ENCODE results near the gene HS3ST2. TPM values are rescaled to one million over a fixed set of nuclear protein-coding genes. Genes with fewer than 3 reads are reported as not detected.
A peak's percentile ranks its signal among the peaks of the same experiment; 100 is the strongest.

The HS3ST2 gene
- total RNA-seq, result 0.38 TPM
- long read RNA-seq, result 0 reads

DNA sequence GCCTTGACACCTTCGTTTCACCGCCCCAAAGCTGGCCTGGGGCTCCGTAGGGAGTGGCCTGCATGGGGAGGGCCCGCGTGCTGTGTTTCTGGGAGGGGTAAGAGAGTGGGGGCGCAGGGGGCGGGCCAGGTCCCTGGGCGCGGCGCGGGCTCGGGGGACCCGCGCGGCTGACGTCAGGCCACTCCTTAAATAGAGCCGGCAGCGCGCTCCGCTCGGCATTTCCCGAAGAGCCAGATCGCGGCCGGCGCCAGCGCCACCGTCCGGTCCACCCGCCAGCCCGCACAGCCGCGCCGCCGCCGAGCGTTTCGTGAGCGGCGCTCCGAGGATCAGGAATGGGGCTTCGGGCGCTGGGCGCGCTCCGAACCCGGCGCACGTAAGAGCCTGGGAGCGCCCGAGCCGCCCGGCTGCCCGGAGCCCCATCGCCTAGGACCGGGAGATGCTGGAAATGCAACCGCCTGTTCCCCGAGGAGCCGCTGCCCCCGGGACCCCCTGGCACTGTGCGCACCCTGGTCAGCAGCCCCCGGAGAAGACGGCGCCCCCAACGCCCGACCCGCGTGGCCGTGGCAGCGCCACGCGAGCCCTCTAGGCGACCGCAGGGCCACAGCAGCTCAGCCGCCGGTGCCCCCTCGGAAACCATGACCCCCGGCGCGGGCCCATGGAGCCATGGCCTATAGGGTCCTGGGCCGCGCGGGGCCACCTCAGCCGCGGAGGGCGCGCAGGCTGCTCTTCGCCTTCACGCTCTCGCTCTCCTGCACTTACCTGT lies at the start of gene HS3ST2:
Gene HS3ST2, plus strand, starts transcription at position 215 of the 763 bp plus-strand sequence. Its CDS starts 449 bp downstream, at position 664.
- TF ChIP-seq CTCF (IDR thresholded peaks at IDR 0.05; ENCODE audit: borderline replicate concordance), result peak; percentile 50
- peaks cover 79% of the 10 kb centered on the region for H3K27me3 ChIP-seq (ENCODE audit: low read depth)
- H3K9me3 ChIP-seq (replicated peaks), result no peaks in the 10 kb centered on the region
- no peaks in the 10 kb centered on the region for H3K36me3 ChIP-seq
- peak; percentile 35 for DNase-seq
- peaks cover 18% of the 10 kb centered on the region for H3K4me1 ChIP-seq
- intact Hi-C loops (cut with micrococcal nuclease), result no loop called here
- H3K27ac ChIP-seq (replicated peaks), result no peak within 1 kb of the TSS
- peak within 1 kb of the TSS; percentile 61 for H3K4me3 ChIP-seq

GRCh38 chr16:22764662-22765327 lies 49.2 kb upstream of the HS3ST2 start:
- Histone ChIP-seq H3K36me3 (no peaks in the 10 kb centered on the region), H3K27ac (replicated peaks) (no peak overlapping the region), H3K9me3 (replicated peaks) (peaks cover 3% of the 10 kb centered on the region), H3K27me3 (ENCODE audit: low read depth) (peaks cover 26% of the 10 kb centered on the region), H3K4me1 (no peaks in the 10 kb centered on the region), H3K4me3 (no peak overlapping the region)
- TF ChIP-seq CTCF (IDR thresholded peaks at IDR 0.05; ENCODE audit: borderline replicate concordance), result no peak
- intact Hi-C loops (cut with micrococcal nuclease), result no loop called here
- DNase-seq, result no peak

DNA sequence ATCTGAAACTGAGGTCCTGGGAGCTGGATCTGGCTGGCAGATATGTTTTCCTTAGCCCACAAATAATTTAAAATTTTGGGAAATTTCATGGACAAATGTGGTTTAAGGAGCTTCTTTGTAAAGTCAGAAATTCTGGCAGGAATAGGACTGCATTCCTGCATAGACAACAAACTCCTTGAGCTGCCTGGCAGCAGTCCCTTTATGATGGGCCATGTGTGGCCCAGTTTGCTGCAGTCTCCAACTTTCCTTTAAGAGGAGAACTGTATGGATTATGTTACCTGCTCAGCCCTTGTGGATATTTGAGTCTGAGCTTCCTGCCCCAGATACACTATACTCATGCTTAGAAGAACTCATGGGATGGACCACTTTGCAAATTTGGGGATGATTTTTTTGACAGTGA lies 48.5 kb upstream of the HS3ST2 start:
- no peak for TF ChIP-seq CTCF (IDR thresholded peaks at IDR 0.05; ENCODE audit: borderline replicate concordance)
- Histone ChIP-seq H3K9me3 (replicated peaks) (peaks cover 3% of the 10 kb centered on the region), H3K27me3 (ENCODE audit: low read depth) (peaks cover 32% of the 10 kb centered on the region), H3K36me3 (no peaks in the 10 kb centered on the region), H3K4me3 (no peak overlapping the region), H3K4me1 (no peaks in the 10 kb centered on the region), H3K27ac (replicated peaks) (no peak overlapping the region)
- intact Hi-C loops (cut with micrococcal nuclease), result no loop called here
- no peak for DNase-seq

DNA sequence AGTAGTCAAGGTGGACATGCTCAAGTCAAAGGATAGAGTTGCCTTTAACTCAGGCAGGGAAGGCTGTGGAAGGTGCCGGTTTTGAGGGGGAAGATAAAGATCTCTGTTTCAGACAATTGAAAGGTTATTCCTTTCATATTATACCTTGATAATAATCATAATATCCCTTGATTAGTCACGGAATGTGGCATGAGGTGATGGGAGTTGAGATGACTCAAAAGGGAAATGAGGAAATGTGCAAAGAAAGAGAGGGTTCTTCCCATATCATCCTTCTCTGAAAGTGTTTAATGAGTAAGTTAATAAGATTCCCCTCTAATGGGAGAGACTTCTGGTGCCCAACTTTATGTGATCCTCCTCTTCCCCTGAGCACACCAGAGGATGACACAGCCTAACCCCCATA lies 43.1 kb upstream of the HS3ST2 start:
- Histone ChIP-seq H3K36me3 (no peaks in the 10 kb centered on the region), H3K9me3 (replicated peaks) (peaks cover 3% of the 10 kb centered on the region), H3K27me3 (ENCODE audit: low read depth) (peaks cover 67% of the 10 kb centered on the region), H3K4me1 (no peaks in the 10 kb centered on the region), H3K4me3 (no peak overlapping the region), H3K27ac (replicated peaks) (no peak overlapping the region)
- TF ChIP-seq CTCF (IDR thresholded peaks at IDR 0.05; ENCODE audit: borderline replicate concordance), result no peak
- DNase-seq, result no peak
- intact Hi-C loops (cut with micrococcal nuclease), result no loop called here

- TF ChIP-seq CTCF (IDR thresholded peaks at IDR 0.05; ENCODE audit: borderline replicate concordance), result no peak
- DNase-seq, result no peak
- intact Hi-C loops (cut with micrococcal nuclease), result no loop called here
- Histone ChIP-seq H3K4me3 (no peak overlapping the region), H3K4me1 (no peaks in the 10 kb centered on the region), H3K36me3 (no peaks in the 10 kb centered on the region), H3K27ac (replicated peaks) (no peak overlapping the region), H3K27me3 (ENCODE audit: low read depth) (peaks cover 69% of the 10 kb centered on the region), H3K9me3 (replicated peaks) (no peaks in the 10 kb centered on the region)
Measured at GRCh38 chr16:22771551-22771950, 42.4 kb upstream of the HS3ST2 start.
